Umbilical cord (tissue), 2 donors: ENCODE results near the gene MICAL2. TPM values are rescaled to one million over a fixed set of nuclear protein-coding genes. Genes with fewer than 3 reads are reported as not detected.
"Not testable (repeated sequence)": the region's sequence is repeated elsewhere in the genome, so short reads cannot be mapped to it uniquely, and the experiment has no call there.

Experiments
- DNase-seq: peaks from one replicate; pipeline ENCODE4 v3.0.0-alpha.2; 2015; ENCODE audit warnings: low spot score
- total RNA-seq: library from RNA; depleted of rRNA; stranded (reverse); fragments of >200 nt; gene quantifications from one replicate; pipeline ENCODE4 v1.2.3, GENCODE V29; 2014; ENCODE audit warnings: low replicate concordance; ENCODE audit not compliant: insufficient read depth

The MICAL2 gene
- total RNA-seq, 1 donor from 2014 or later, result 59.9 TPM

DNA sequence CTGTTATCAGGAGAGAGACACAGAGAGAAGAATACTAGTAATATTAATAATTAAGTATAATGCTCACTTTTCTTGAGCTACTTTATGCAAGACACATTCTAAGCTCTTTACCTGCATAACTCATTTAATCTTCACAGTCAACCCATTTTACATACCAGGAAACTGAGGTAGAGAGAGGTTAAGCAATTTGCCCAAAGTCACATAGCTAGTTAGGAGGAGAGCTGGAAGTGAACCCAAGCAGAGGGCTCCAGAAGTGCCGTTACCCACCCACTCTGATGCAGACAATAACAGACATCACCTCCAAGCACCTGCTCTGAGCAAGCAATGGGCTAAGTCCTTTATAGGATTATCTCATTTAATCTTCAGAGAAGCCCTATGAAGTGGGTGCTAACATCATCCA, 24.8 kb downstream of the MICAL2 start:
- no peak for DNase-seq

GRCh38 chr11:12137005-12137690, 26.8 kb downstream of the MICAL2 start:
- DNase-seq, result no peak

GRCh38 chr11:12137938-12138731, 27.7 kb downstream of the MICAL2 start:
- DNase-seq, result no peak

DNA sequence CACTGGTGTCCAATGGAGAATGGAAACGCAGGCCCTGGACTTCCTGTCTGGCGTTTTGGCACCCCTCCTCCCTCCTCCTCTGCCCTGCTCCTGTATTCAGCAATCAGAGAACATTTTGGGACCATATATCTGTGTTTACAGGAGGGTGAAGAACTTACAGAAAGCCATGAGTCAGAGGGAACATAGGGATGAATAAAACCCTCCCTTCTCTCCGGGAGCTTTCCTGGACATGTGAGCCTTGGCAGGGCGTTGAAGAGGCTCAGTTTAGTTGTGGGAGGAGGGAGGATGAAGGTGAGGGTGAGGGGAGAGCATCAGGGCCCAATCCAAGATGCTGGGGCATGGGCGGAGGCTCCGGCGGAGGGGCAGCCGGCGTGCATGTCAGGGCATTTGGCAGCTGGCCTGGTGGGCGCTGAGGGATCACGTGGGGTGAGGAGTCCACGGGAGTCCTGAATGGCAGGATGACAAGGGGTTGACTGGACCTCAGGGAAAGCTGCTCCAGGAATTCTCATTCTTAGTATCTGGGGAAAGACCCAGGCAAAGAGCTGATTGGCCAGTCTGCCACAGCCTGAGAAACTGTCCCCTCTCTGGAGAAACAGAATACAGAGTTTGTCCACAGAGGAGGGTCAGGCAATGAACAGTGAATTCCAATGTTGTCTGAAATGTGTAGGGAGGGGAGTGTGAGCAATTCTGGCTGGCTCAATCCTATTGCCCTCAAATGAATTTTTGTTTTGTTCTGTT, 28.9 kb downstream of the MICAL2 start:
- DNase-seq, result peak; percentile 63

- no peak for DNase-seq
Observed at GRCh38 chr11:12140186-12140793, 29.9 kb downstream of the MICAL2 start.

DNA sequence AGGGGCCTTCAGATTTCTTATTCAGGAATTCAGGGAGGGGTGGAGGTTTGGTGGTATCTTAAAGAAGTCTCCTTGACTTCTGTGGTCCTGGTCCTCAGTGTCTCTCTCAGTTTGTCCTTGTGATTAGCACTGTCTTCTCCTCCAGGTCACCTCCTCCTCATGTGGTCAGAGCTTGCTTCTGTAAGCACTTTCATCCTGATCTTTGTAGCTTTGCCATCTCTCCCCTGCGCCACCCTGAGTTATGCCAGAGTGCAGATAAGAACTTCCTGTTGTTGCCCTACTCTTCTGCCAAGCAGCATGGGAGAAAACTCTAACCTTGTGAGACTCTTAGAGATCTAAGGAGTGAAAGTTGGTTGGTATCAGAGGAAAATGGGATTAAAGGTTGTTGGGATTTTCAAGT, 30.9 kb downstream of the MICAL2 start:
- DNase-seq, result no peak

GRCh38 chr11:12142176-12142575, 31.8 kb downstream of the MICAL2 start:
- no peak for DNase-seq

DNA sequence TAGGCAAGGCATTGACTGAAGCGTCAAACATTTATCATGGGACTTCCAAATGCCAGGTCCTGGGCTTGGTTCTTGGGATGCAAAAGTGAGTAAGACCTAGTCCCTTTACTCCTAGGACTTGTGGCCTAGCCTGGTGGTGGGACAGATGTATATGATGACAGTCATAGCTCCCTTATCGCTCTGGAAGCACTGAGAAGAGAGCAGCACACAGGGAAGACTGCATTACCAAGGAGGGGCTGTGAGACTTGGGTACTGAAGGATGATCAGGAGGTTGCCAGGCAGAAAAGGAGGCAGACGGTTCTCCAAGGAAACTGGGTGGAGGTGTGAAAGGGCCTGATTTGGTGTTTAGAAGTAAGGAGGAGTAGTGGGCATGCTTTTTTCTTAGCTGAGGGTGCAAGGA, 32.5 kb downstream of the MICAL2 start:
- no peak for DNase-seq

GRCh38 chr11:12143461-12144258, 33.3 kb downstream of the MICAL2 start:
- DNase-seq, result peak; percentile 59

DNA sequence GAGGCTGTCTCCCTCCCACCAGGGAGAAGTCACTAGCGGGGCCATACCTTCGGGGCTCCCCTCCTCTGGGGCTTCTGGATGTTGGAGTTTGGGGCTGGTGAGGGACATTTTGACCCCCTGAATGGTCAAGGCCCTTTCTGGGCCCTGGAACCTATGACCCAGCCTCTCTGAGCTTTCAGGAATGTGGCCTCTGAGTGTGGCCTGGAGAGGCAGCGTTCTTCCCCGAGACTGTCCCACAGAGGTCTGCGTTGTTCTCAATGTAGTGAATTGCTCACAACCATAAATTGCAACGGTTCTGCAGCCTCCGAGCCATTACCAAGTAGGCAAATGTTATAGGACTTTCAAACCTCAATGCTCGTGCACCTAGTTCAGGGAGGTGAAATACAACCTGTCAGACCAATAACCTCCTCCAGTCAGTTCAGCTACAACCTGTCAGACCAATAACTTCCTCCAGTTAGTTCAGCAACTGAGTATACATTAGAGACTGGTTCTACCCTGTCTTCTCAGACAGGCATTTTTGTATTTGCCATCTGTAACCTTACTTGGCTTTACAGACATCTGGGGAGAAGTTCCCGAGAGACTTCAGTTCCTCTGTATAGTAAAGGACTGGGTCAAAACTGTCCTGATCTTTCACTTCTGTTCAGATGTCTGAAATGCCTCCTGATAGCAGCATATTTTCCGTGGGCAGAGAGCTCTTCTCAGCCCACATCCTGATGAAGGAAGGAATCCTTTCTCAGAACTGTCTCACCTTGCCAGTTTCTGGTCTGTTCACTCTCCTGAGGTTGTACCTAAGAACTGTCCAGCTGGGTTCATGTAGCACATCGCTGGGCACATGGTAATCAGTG, 34.2 kb downstream of the MICAL2 start:
- no peak for DNase-seq

DNA sequence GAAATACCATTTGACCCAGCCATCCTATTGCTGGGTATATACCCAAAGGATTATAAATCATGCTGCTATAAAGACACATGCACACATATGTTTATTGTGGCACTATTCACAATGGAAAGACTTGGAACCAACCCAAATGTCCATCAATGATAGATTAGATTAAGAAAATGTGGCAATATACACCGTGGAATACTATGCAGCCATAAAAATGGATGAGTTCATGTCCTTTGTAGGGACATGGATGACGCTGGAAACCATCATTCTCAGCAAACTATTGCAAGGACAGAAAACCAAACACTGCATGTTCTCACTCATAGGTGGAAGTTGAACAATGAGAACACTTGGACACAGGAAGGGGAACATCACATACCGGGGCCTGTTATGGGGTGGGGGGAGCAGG, 36.3 kb downstream of the MICAL2 start:
- not testable (repeated sequence) for DNase-seq

GRCh38 chr11:12147827-12148226, 37.4 kb downstream of the MICAL2 start:
- DNase-seq, result no peak

DNA sequence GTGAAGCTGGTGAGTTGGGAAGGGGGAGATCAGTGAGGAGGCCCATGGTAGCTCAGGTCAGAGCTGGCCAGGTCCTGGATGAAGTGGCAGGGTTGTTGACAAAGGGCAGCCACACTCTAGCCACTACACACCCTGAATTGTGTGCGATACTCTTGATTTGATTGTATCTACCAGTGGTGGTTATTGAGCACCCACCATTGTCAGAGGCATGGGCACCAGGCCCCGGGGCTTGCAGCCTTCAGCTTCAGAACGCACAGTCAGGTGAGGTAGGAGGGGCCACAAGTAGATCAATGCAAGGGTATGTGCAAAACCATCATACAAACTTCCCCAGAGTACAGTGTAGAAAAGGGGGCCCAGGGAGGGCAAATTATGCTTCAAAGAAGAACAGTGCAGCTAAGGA, 38.1 kb downstream of the MICAL2 start:
- DNase-seq, result no peak

DNA sequence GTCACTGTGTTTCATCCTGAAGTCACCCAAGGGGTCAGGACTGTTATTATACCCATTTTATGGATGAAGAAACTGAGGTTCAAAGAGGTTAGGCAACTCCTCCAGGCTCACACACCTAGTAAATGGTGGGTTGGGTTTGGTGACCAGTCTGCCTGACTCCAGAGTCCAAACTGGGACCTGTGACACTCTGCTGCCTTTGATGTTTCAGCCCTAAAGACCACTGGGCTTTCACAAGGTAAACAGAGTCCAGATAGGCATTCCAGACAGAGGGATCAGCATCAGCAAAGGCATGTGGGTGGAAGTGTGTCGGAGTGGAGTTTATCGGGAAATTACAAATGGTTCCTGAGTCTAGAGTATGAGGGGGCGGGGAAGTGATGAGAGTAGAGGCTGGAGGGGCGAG, 38.5 kb downstream of the MICAL2 start:
- no peak for DNase-seq

DNA sequence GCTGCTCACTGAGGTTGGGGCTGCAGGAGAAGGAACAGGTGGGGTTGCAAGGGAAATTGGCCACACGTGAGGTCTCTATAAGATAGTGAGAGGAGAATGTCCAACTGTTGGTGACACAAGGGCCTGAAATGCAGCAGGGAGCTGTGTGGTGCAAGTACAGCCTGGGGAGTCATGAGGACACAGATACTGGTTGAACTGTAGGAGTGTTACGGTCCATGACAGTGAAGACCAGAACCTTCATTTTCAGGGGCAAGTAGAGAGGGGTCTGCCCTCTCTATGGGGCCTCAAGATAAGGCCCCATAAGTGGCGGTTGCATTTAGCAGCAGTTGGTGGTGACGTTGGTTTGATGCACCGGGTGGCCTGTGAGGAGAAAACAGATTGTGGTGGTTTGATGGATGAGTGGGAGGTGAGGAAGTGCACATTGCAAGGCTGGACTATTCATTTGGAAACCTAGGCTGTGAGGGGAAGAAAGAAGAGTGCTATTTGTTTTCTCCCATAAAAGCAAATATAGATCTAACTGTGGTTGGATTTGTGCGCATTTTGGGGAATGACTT, 39.4 kb downstream of the MICAL2 start:
- DNase-seq, result no peak

DNA sequence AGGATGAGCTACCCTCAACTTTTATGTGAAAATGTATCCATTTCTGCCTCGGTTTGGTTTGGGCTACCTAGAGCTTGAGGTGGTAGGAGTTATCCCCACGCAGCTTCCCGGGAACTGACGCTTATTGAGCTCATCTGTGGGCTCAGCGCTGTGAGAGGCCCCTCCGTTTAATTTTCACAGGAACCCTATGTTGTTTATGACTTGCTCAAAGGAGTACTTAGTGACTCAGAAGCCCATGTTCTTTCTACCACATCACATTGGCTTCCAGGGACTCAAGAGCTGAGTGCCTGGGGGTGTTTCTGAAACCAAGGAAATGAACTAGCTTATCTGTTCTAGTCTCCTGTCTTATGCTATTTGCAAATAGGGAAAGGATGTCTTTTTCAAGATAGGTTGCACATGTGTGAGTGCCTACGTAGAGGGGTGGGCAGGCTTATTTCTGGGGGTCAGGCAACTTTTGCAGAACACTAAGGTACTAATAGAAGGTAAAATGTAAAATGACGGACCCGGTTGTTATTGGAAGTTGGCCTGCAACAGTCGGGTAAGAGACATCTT, 40.5 kb downstream of the MICAL2 start:
- no peak for DNase-seq

DNA sequence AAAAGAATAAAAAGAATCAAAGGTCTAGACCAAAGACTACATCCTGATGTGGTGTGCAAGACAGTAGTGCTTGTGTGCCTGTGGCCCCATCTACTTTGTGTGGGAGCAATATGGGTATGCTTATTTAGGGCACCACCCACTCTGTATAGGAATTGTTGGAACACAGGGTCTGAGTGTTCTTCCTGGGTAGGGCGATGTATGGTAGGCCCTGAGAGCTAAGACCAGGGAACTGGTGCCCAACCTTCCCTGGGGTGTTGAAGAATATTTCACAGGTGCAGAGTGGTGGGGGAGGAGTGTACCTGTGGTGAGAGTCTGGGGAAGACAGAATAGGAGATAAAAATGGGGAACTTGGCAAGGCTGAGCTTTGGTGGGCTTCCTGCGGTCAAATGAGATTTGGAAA, 41.9 kb downstream of the MICAL2 start:
- no peak for DNase-seq

- no peak for DNase-seq
Observed at GRCh38 chr11:12154871-12155668, 44.7 kb downstream of the MICAL2 start.

DNA sequence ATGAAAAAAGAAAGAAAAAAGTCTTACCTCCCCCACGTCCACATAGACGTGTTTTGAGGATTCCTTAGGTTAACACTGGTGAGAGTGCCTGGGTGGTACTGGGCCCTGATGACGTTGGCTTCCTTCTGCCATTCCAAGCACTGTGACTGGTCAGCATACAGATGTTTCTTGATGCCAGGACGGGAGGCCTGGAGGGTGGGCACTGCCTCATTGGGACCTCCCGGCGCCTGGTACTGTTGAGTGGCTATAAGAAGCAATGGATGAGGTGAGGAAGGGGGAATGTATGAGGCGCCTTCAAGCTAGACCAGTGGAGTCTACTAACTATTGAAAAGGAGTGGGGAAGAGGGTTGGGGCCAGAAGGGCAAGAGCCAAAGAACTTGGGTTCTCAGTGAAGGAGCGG, 45.3 kb downstream of the MICAL2 start:
- DNase-seq, result no peak
